Spleen (tissue), 11 donors: ENCODE data around the gene GJC3. TPM values are rescaled to one million over a fixed set of nuclear protein-coding genes. Genes with fewer than 3 reads are reported as not detected.

Experiments used
- DNase-seq: peaks from one replicate; pipeline ENCODE4 v3.0.0-alpha.2; 2020
- H3K27ac ChIP-seq, 8 donors: fragments of 200-600 bp; sonication (generic) in 7 of 8; 1 replicate in 4 of 8; 2 replicates in 4 of 8; pipeline versions ENCODE4 v1.5.0 to v1.8.0; 2016 to 2021; ENCODE audit warnings: inconsistent platforms in 4 of 8, mild to moderate bottlenecking in 4 of 8, moderate library complexity in 1 of 8
- H3K27me3 ChIP-seq, 7 donors: fragments of 200-600 bp; sonication (generic) in 6 of 7; replicated peaks in 1 of 7; 1 replicate in 4 of 7; 2 replicates in 3 of 7; pipeline versions ENCODE4 v1.5.0 to v1.8.0; 2016 to 2021; ENCODE audit warnings: inconsistent platforms in 3 of 7, mild to moderate bottlenecking in 1 of 7
- H3K36me3 ChIP-seq, 6 donors: fragments of 200-600 bp; sonication (generic) in 5 of 6; 1 replicate in 4 of 6; 2 replicates in 2 of 6; pipeline versions ENCODE4 v1.5.0 to v1.8.0; 2016 to 2021; ENCODE audit warnings: inconsistent platforms in 2 of 6
- H3K4me1 ChIP-seq, 6 donors: fragments of 200-600 bp; sonication (generic) in 5 of 6; 1 replicate in 3 of 6; 2 replicates in 3 of 6; pipeline versions ENCODE4 v1.5.0 to v1.8.0; 2016 to 2021; ENCODE audit warnings: inconsistent platforms in 3 of 6
- H3K4me3 ChIP-seq, 8 donors: fragments of 200-600 bp; sonication (generic) in 7 of 8; 1 replicate in 4 of 8; 2 replicates in 4 of 8; pipeline versions ENCODE4 v1.5.0 to v1.8.0; 2016 to 2021; ENCODE audit warnings: inconsistent platforms in 4 of 8, mild to moderate bottlenecking in 4 of 8, moderate library complexity in 2 of 8
- H3K9me3 ChIP-seq, 8 donors: fragments of 200-600 bp; sonication (generic) in 7 of 8; 1 replicate in 4 of 8; 2 replicates in 4 of 8; pipeline versions ENCODE4 v1.5.0 to v1.8.0; 2016 to 2021; ENCODE audit warnings: inconsistent platforms in 4 of 8
- POLR2A ChIP-seq, 3 donors: fragments of 450-650 bp; IDR thresholded peaks; one replicate each; pipeline ENCODE4 v1.5.1; 2017; ENCODE audit warnings: antibody characterized with exemption in 3 of 3, mild to moderate bottlenecking in 1 of 3
- POLR2AphosphoS5 ChIP-seq, 3 donors: sonication (generic); formaldehyde crosslinking; IDR thresholded peaks; one replicate each; pipeline ENCODE4 v1.5.1; 2017; ENCODE audit warnings: antibody characterized with exemption in 3 of 3
- WGBS, 5 donors: extraction: QIAGEN DNeasy Blood & Tissue Kit in 3 of 5; methylation state at CpG; one replicate each; pipeline versions ENCODE4 v1.1.5 to v1.1.7; 2013 to 2018; 5-methylcytosine and 5-hydroxymethylcytosine counted together
- intact Hi-C: fragments of 100-400 bp; cut with DNase I; formaldehyde crosslinking; loops from one replicate; pipeline ENCODE4 v1.15.0; 2023; ENCODE audit warnings: low total_unique reads
- polyA plus RNA-seq, 3 donors: library from polyadenylated mRNA; stranded (reverse); fragments of 200-250 nt; gene quantifications; one replicate each; pipeline ENCODE4 v1.2.1, GENCODE V29; 2013
- small RNA-seq, 4 donors: library from RNA; depleted of rRNA; stranded (forward); fragments of <200 nt; gene quantifications; one replicate each; pipeline ENCODE3, GENCODE V24; 2016
- total RNA-seq, 7 donors: library from RNA; depleted of rRNA in 3 of 7; stranded (reverse); fragments of >200 nt in 3 of 7; fragmentation: NEBNext Ultra II Directional in 4 of 7; extraction: Animal tissue kit (Norgen Biotek cat#: 25700) in 4 of 7; gene quantifications; one replicate each; pipeline versions ENCODE4 v1.1.0 to v1.2.1, GENCODE V29; 2016 to 2021
- TF ChIP-seq, protein P1 (sequence below), 11 experiments: fragments of 200-600 bp in 7 of 11; fragments of 450-650 bp in 4 of 11; sonication (generic) in 4 of 11; IDR thresholded peaks in 8 of 11; conservative IDR thresholded peaks in 3 of 11; 1 replicate in 7 of 11; 2 replicates in 4 of 11; pipeline versions ENCODE4 v1.4.0 to v1.8.0; 2016 to 2021; ENCODE audit warnings: antibody characterized with exemption in 11 of 11, inconsistent platforms in 4 of 11, mild to moderate bottlenecking in 1 of 11
- donor health status: healthy with polysubstance abuse.
- donor health status: DM: no; HTN: no; CAD: no; lungs with moderate emphysema.
- donor health status: DM: no; HTN: no; CAD: no.
- donor health status: Bipolar disorder and iron deficiency.
- donor health status: healthy.
- donor health status: DM: no; HTN: no; CAD: no.
- donor health status: DM: yes; HTN: yes; CAD: no.

The GJC3 gene
- total and polyA plus RNA-seq, 10 donors = 0.29 to 1.0 (median 0.50) TPM; not detected in 6

DNA sequence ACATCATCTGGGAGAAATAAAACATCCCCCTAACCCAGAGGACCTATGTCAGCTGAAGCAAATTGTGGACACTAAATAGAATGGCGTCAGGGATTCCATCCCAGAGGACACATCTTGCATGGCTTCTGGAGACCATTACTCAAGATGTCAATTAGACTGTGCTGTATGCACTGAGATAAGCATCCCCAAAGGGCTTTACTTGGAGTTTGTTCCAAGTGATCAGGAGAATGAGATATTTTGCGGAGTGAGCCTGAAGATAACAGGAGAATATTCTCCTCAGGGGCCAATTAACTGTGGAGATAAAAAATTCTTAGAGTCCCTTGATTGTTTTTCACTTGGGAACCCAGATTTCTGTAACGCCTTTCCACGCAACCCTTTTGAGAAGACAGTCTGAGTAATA, 48.0 kb downstream of the GJC3 start:
- Histone ChIP-seq H3K27ac (no peak overlapping the region), H3K27me3 (no peaks in the 10 kb centered on the region), H3K4me1 (no peaks in the 10 kb centered on the region), H3K9me3 (no peaks in the 10 kb centered on the region), H3K4me3 (no peak overlapping the region), H3K36me3 (peaks cover 0 to 3% (median 0%) of the 10 kb centered on the region in 6 donors)
- DNase-seq = no peak
- intact Hi-C loops = no loop called here
- 91 to 97% (median 92%) methylated on average over 4 of the region's 4 CpGs for WGBS, 5 donors
- TF ChIP-seq POLR2A (IDR thresholded peaks at IDR 0.05) = no peak
- no peak for TF ChIP-seq POLR2AphosphoS5 (IDR thresholded peaks at IDR 0.05)

DNA sequence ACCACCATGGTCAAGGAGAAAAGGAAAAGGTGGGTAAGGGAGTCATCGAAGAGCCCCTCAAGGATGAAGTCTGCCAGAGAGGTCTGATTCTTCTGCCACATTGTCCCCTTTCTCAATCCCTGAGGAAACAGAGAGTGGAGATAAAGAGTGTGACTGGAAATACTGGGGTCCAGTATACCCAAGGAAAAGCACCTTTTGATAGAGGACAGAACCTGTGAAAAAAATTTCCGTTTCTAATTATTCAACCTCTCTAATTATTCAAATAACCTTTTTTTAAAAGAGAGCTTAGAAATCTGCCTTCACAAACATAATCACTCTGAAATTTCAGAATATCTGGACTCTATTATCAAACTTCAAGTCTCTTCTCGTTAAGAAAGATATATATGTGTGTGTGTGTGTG, 52.5 kb downstream of the GJC3 start, which contains the start of gene OR2AE1:
TSS of gene OR2AE1 (minus strand) at position 101 of the 400 bp plus-strand sequence. CDS start at position 101, 0 bp downstream.
- H3K27ac ChIP-seq = no peak within 1 kb of the TSS
- intact Hi-C loops = no loop called here
- H3K36me3 ChIP-seq = peaks cover 0 to 7% (median 0%) of the 10 kb centered on the region in 6 donors

DNA sequence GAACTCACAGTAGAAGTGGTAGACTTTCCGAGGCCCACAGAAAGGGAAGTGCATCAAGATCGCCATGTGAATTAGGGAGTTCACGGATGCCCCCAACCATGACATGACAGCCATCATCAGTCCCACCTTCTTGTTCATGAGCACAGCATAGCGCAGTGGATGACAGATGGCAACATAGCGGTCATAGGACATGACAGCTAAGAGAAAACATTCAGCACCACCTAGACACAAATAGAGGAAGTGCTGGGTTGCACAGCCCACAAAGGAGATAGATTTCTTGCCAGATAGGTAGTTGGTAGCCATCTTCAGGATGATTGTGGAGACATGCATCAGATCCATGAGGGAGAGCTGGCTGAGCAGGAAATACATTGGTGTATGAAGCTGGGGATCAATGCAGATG, 52.9 kb downstream of the GJC3 start:
- TF ChIP-seq POLR2AphosphoS5 (IDR thresholded peaks at IDR 0.05) = no peak
- TF ChIP-seq, protein P1, sequence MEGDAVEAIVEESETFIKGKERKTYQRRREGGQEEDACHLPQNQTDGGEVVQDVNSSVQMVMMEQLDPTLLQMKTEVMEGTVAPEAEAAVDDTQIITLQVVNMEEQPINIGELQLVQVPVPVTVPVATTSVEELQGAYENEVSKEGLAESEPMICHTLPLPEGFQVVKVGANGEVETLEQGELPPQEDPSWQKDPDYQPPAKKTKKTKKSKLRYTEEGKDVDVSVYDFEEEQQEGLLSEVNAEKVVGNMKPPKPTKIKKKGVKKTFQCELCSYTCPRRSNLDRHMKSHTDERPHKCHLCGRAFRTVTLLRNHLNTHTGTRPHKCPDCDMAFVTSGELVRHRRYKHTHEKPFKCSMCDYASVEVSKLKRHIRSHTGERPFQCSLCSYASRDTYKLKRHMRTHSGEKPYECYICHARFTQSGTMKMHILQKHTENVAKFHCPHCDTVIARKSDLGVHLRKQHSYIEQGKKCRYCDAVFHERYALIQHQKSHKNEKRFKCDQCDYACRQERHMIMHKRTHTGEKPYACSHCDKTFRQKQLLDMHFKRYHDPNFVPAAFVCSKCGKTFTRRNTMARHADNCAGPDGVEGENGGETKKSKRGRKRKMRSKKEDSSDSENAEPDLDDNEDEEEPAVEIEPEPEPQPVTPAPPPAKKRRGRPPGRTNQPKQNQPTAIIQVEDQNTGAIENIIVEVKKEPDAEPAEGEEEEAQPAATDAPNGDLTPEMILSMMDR (IDR thresholded peaks at IDR 0.05 in 8 of 11, conservative IDR thresholded peaks at IDR 0.05 in 3 of 11) = no peak
- no peak for TF ChIP-seq POLR2A (IDR thresholded peaks at IDR 0.05)
- no peaks in the 10 kb centered on the region for H3K9me3 ChIP-seq
- H3K36me3 ChIP-seq = peaks cover 0 to 7% (median 0%) of the 10 kb centered on the region in 6 donors
- 68 to 92% (median 88%) methylated on average over 5 of the region's 5 CpGs for WGBS, 5 donors
- intact Hi-C loops = no loop called here
- DNase-seq = no peak
- no peak overlapping the region for H3K4me3 ChIP-seq
- H3K4me1 ChIP-seq = no peaks in the 10 kb centered on the region
- no peaks in the 10 kb centered on the region for H3K27me3 ChIP-seq
- no peak overlapping the region for H3K27ac ChIP-seq

More for the DNA sequence above, 52.5 kb downstream of the GJC3 start, which contains the start of gene OR2AE1:
- H3K27me3 ChIP-seq = no peaks in the 10 kb centered on the region
- no peaks in the 10 kb centered on the region for H3K9me3 ChIP-seq
- 83 to 91% (median 86%) methylated on average over 3 of the region's 3 CpGs for WGBS, 5 donors
- no peak for DNase-seq
- no peak within 1 kb of the TSS for H3K4me3 ChIP-seq
- TF ChIP-seq, protein P1 (IDR thresholded peaks at IDR 0.05 in 8 of 11, conservative IDR thresholded peaks at IDR 0.05 in 3 of 11) = no peak
- TF ChIP-seq POLR2AphosphoS5 (IDR thresholded peaks at IDR 0.05) (no peak), POLR2A (IDR thresholded peaks at IDR 0.05) (no peak)
- H3K4me1 ChIP-seq = no peaks in the 10 kb centered on the region

Small RNA genes within 50 kb of the gene (small RNA-seq; reads per million reads assigned to genes)
- 0 reads per million in 4 donors for gene RF00019
- 0 reads per million in 4 donors for gene RF00561

Other genes starting within 250 kb of the GJC3 start
- gene CYP3A5, start 249.6 kb downstream of the GJC3 start, total RNA-seq = not detected
- under 1 TPM in 2 of 3 donors, not detected in 1; 0.09 to 0.10 TPM for gene CYP3A5, start 249.6 kb downstream of the GJC3 start, polyA plus RNA-seq
- gene CYP3A7, start 194.4 kb downstream of the GJC3 start, total RNA-seq = not detected
- gene CYP3A7, start 194.4 kb downstream of the GJC3 start, polyA plus RNA-seq = not detected
- not detected for gene CYP3A4, start 145.4 kb downstream of the GJC3 start, total RNA-seq
- not detected for gene CYP3A4, start 145.4 kb downstream of the GJC3 start, polyA plus RNA-seq
- gene CYP3A43, start 101.6 kb downstream of the GJC3 start, total RNA-seq = 1 to 10 TPM in 1 of 7 donors, under 1 TPM in 1, not detected in 5; 0.39 to 1.2 TPM
- not detected for gene CYP3A43, start 101.6 kb downstream of the GJC3 start, polyA plus RNA-seq
- under 1 TPM in 1 of 7 donors, not detected in 6; 0.94 TPM for gene OR2AE1, start 52.6 kb downstream of the GJC3 start, total RNA-seq
- not detected for gene OR2AE1, start 52.6 kb downstream of the GJC3 start, polyA plus RNA-seq
- gene TRIM4, start 10.1 kb downstream of the GJC3 start, total RNA-seq = 10 to 100 TPM; 34.7 to 58.5 (median 40.3) TPM
- gene TRIM4, start 10.1 kb downstream of the GJC3 start, polyA plus RNA-seq = 10 to 100 TPM; 14.3 to 20.9 (median 14.7) TPM
- under 1 TPM in 1 of 7 donors, not detected in 6; 0.79 TPM for gene AZGP1, start 46.4 kb upstream of the GJC3 start, total RNA-seq
- gene AZGP1, start 46.4 kb upstream of the GJC3 start, polyA plus RNA-seq = 1 to 10 TPM in 1 of 3 donors, under 1 TPM in 2; 0.13 to 2.3 (median 0.36) TPM
- 10 to 100 TPM; 29.7 to 77.9 (median 65.7) TPM for gene ZKSCAN1, start 86.0 kb upstream of the GJC3 start, total RNA-seq
- 10 to 100 TPM in 2 of 3 donors, 1 to 10 TPM in 1; 7.3 to 11.5 (median 10.6) TPM for gene ZKSCAN1, start 86.0 kb upstream of the GJC3 start, polyA plus RNA-seq
- 10 to 100 TPM in 2 of 7 donors, 1 to 10 TPM in 5; 7.2 to 14.3 (median 9.2) TPM for gene ZSCAN21, start 120.2 kb upstream of the GJC3 start, total RNA-seq
- gene ZSCAN21, start 120.2 kb upstream of the GJC3 start, polyA plus RNA-seq = 1 to 10 TPM; 3.7 to 6.1 (median 5.0) TPM
- 10 to 100 TPM; 25.7 to 34.0 (median 29.3) TPM for gene ZNF3, start 152.1 kb upstream of the GJC3 start, total RNA-seq
- 10 to 100 TPM; 11.0 to 17.3 (median 14.8) TPM for gene ZNF3, start 152.1 kb upstream of the GJC3 start, polyA plus RNA-seq
- 10 to 100 TPM; 47.0 to 86.7 (median 64.7) TPM for gene COPS6, start 159.3 kb upstream of the GJC3 start, total RNA-seq
- 10 to 100 TPM; 80.7 to 89.6 (median 83.5) TPM for gene COPS6, start 159.3 kb upstream of the GJC3 start, polyA plus RNA-seq
- gene MCM7, start 171.8 kb upstream of the GJC3 start, total RNA-seq = 10 to 100 TPM; 49.5 to 74.7 (median 64.8) TPM
- gene MCM7, start 171.8 kb upstream of the GJC3 start, polyA plus RNA-seq = 10 to 100 TPM; 72.3 to 92.7 (median 75.8) TPM
- 10 to 100 TPM in 5 of 7 donors, 1 to 10 TPM in 2; 9.2 to 18.0 (median 12.0) TPM for gene AP4M1, start 172.0 kb upstream of the GJC3 start, total RNA-seq
- gene AP4M1, start 172.0 kb upstream of the GJC3 start, polyA plus RNA-seq = 10 to 100 TPM in 2 of 3 donors, 1 to 10 TPM in 1; 8.7 to 10.1 (median 10.1) TPM
- 10 to 100 TPM; 29.7 to 44.0 (median 36.5) TPM for gene TAF6, start 189.7 kb upstream of the GJC3 start, total RNA-seq
- gene TAF6, start 189.7 kb upstream of the GJC3 start, polyA plus RNA-seq = 10 to 100 TPM; 16.5 to 36.6 (median 21.3) TPM
- 10 to 100 TPM; 12.4 to 19.7 (median 15.2) TPM for gene CNPY4, start 190.0 kb upstream of the GJC3 start, total RNA-seq
- gene CNPY4, start 190.0 kb upstream of the GJC3 start, polyA plus RNA-seq = 10 to 100 TPM in 2 of 3 donors, 1 to 10 TPM in 1; 9.7 to 14.1 (median 11.0) TPM
- gene MBLAC1, start 197.3 kb upstream of the GJC3 start, total RNA-seq = 1 to 10 TPM; 1.7 to 4.4 (median 2.0) TPM
- 1 to 10 TPM; 1.8 to 2.7 (median 2.4) TPM for gene MBLAC1, start 197.3 kb upstream of the GJC3 start, polyA plus RNA-seq
- 100 to 1,000 TPM; 152 to 328 (median 187) TPM for gene LAMTOR4, start 219.3 kb upstream of the GJC3 start, total RNA-seq
- 100 to 1,000 TPM; 470 to 709 (median 574) TPM for gene LAMTOR4, start 219.3 kb upstream of the GJC3 start, polyA plus RNA-seq
- gene TRAPPC14, start 229.1 kb upstream of the GJC3 start, total RNA-seq = 10 to 100 TPM; 33.0 to 68.7 (median 48.2) TPM
- gene TRAPPC14, start 229.1 kb upstream of the GJC3 start, polyA plus RNA-seq = 10 to 100 TPM; 33.0 to 54.5 (median 51.4) TPM
- 1 to 10 TPM; 1.3 to 6.2 (median 3.0) TPM for gene GAL3ST4, start 239.0 kb upstream of the GJC3 start, total RNA-seq
- gene GAL3ST4, start 239.0 kb upstream of the GJC3 start, polyA plus RNA-seq = 1 to 10 TPM; 1.0 to 2.8 (median 1.1) TPM
- 1 to 10 TPM; 2.4 to 5.3 (median 4.5) TPM for gene GPC2, start 247.8 kb upstream of the GJC3 start, total RNA-seq
- gene GPC2, start 247.8 kb upstream of the GJC3 start, polyA plus RNA-seq = 1 to 10 TPM; 2.1 to 4.4 (median 4.2) TPM
- gene STAG3, start 248.3 kb upstream of the GJC3 start, total RNA-seq = 10 to 100 TPM in 5 of 7 donors, 1 to 10 TPM in 2; 8.0 to 59.6 (median 31.4) TPM
- 100 to 1,000 TPM in 2 of 3 donors, 10 to 100 TPM in 1; 69.5 to 123 (median 104) TPM for gene STAG3, start 248.3 kb upstream of the GJC3 start, polyA plus RNA-seq